ENCODE data around the gene TNPO2. TPM values are rescaled to one million over a fixed set of nuclear protein-coding genes. Genes with fewer than 3 reads are reported as not detected.
A peak's percentile ranks its signal among the peaks of the same experiment; 100 is the strongest.

Gene TNPO2
- total RNA-seq, 1 donor from 2014 or later: 68.1 TPM

GRCh38 chr19:12757544-12758274 lies 34.0 kb upstream of the TNPO2 start:
- H3K27me3 Mint-ChIP-seq (ENCODE audit: unreplicated experiment): peaks cover 2% of the 10 kb centered on the region
- no peak overlapping the region for H3K4me3 Mint-ChIP-seq (ENCODE audit: unreplicated experiment)
- no peaks in the 10 kb centered on the region for H3K9me3 Mint-ChIP-seq (ENCODE audit: unreplicated experiment)
- H3K36me3 Mint-ChIP-seq (ENCODE audit: low read depth, unreplicated experiment): no peaks in the 10 kb centered on the region
- H3K27ac Mint-ChIP-seq (ENCODE audit: unreplicated experiment): no peak overlapping the region
- H3K4me1 Mint-ChIP-seq (ENCODE audit: unreplicated experiment): peaks cover 2% of the 10 kb centered on the region
- peak; percentile 90 for DNase-seq (ENCODE audit: low spot score)
- TF ChIP-seq CTCF (IDR thresholded peaks at IDR 0.05; ENCODE audit: unreplicated experiment): peak; percentile 98

GRCh38 chr19:12756150-12756883 lies 32.6 kb upstream of the TNPO2 start:
- Mint-ChIP-seq H3K9me3 (ENCODE audit: unreplicated experiment) (no peaks in the 10 kb centered on the region), H3K27ac (ENCODE audit: unreplicated experiment) (no peak overlapping the region), H3K36me3 (ENCODE audit: low read depth, unreplicated experiment) (no peaks in the 10 kb centered on the region), H3K4me1 (ENCODE audit: unreplicated experiment) (peaks cover 6% of the 10 kb centered on the region), H3K27me3 (ENCODE audit: unreplicated experiment) (peaks cover 2% of the 10 kb centered on the region), H3K4me3 (ENCODE audit: unreplicated experiment) (no peak overlapping the region)
- TF ChIP-seq CTCF (IDR thresholded peaks at IDR 0.05; ENCODE audit: unreplicated experiment): no peak
- DNase-seq (ENCODE audit: low spot score): no peak

- DNase-seq (ENCODE audit: low spot score): no peak
- Mint-ChIP-seq H3K4me3 (ENCODE audit: unreplicated experiment) (no peak overlapping the region), H3K27ac (ENCODE audit: unreplicated experiment) (no peak overlapping the region), H3K4me1 (ENCODE audit: unreplicated experiment) (peaks cover 10% of the 10 kb centered on the region), H3K27me3 (ENCODE audit: unreplicated experiment) (peaks cover 9% of the 10 kb centered on the region), H3K36me3 (ENCODE audit: low read depth, unreplicated experiment) (no peaks in the 10 kb centered on the region), H3K9me3 (ENCODE audit: unreplicated experiment) (no peaks in the 10 kb centered on the region)
- TF ChIP-seq CTCF (IDR thresholded peaks at IDR 0.05; ENCODE audit: unreplicated experiment): no peak
Measured at GRCh38 chr19:12754465-12755196, 30.9 kb upstream of the TNPO2 start.

- Mint-ChIP-seq H3K27me3 (ENCODE audit: unreplicated experiment) (peaks cover 11% of the 10 kb centered on the region), H3K36me3 (ENCODE audit: low read depth, unreplicated experiment) (peaks cover 12% of the 10 kb centered on the region), H3K4me3 (ENCODE audit: unreplicated experiment) (no peak overlapping the region), H3K4me1 (ENCODE audit: unreplicated experiment) (peaks cover 8% of the 10 kb centered on the region), H3K27ac (ENCODE audit: unreplicated experiment) (no peak overlapping the region), H3K9me3 (ENCODE audit: unreplicated experiment) (no peaks in the 10 kb centered on the region)
- no peak for DNase-seq (ENCODE audit: low spot score)
- TF ChIP-seq CTCF (IDR thresholded peaks at IDR 0.05; ENCODE audit: unreplicated experiment): no peak
Measured at GRCh38 chr19:12752056-12752781, 28.5 kb upstream of the TNPO2 start.
